ENCODE measurements around the gene SCFD2.

The SCFD2 gene

GRCh38 chr4:53100501-53101190 lies 265.2 kb downstream of the SCFD2 start:
- no peak for TF ChIP-seq CTCF (conservative IDR thresholded peaks at IDR 0.05; ENCODE audit: low read depth, low read length)
- no peak overlapping the region for H3K4me3 ChIP-seq (ENCODE audit: low read length)
- DNase-seq (ENCODE audit: low read depth) = no peak

GRCh38 chr4:53098681-53099121 lies 267.2 kb downstream of the SCFD2 start:
- DNase-seq (ENCODE audit: low read depth) = no peak
- no peak for TF ChIP-seq CTCF (conservative IDR thresholded peaks at IDR 0.05; ENCODE audit: low read depth, low read length)
- no peak overlapping the region for H3K4me3 ChIP-seq (ENCODE audit: low read length)

GRCh38 chr4:53094040-53094439 lies 271.8 kb downstream of the SCFD2 start:
- no peak for DNase-seq (ENCODE audit: low read depth)
- no peak overlapping the region for H3K4me3 ChIP-seq (ENCODE audit: low read length)
- no peak for TF ChIP-seq CTCF (conservative IDR thresholded peaks at IDR 0.05; ENCODE audit: low read depth, low read length)

GRCh38 chr4:53089936-53090729 lies 275.7 kb downstream of the SCFD2 start:
- no peak for TF ChIP-seq CTCF (conservative IDR thresholded peaks at IDR 0.05; ENCODE audit: low read depth, low read length)
- H3K4me3 ChIP-seq (ENCODE audit: low read length) = no peak overlapping the region
- DNase-seq (ENCODE audit: low read depth) = no peak

- no peak for TF ChIP-seq CTCF (conservative IDR thresholded peaks at IDR 0.05; ENCODE audit: low read depth, low read length)
- no peak for DNase-seq (ENCODE audit: low read depth)
- H3K4me3 ChIP-seq (ENCODE audit: low read length) = no peak overlapping the region
These were observed 277.7 kb downstream of the SCFD2 start for GRCh38 chr4:53088152-53088551.

- no peak for TF ChIP-seq CTCF (conservative IDR thresholded peaks at IDR 0.05; ENCODE audit: low read depth, low read length)
- DNase-seq (ENCODE audit: low read depth) = no peak
These were observed 289.4 kb downstream of the SCFD2 start for GRCh38 chr4:53076374-53076958.

More at GRCh38 chr4:53076374-53076958, 289.4 kb downstream of the SCFD2 start:
- H3K4me3 ChIP-seq (ENCODE audit: low read length) = no peak overlapping the region

Data from retinal pigment epithelial cell (primary cell).